SW 1271 (cell line): Measurements from ENCODE around the gene CDK15.
"Not testable (repeated sequence)": the region's sequence is repeated elsewhere in the genome, so short reads cannot be mapped to it uniquely, and the experiment has no call there.

Experiments used
- DNase-seq, 2 experiments: peaks; one replicate each; lab custom pipeline; 2025; lab: John Stamatoyannopoulos, UW

CDK15 gene

GRCh38 chr2:201790291-201790690 is 16.0 kb upstream of the CDK15 start:
- no peak for DNase-seq

DNA sequence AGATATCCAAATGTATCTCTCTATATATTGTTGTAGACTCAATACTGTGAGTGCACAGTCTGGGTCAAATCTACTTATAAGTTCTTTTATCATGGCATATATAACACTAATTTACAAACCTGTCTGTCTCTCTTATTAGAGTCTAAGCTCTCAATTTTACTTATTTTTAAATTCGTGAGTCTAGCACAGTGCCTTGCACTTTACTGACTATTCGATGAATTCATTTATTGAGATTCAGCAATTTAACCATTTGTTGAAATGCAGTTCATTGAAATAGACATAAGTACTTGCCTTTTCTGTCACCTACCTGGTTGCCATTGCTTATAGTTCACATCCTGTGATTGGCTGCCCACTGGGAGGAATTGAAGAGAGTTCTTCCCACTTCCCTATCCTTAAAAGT is 15.3 kb upstream of the CDK15 start:
- DNase-seq, result no peak

- no peak for DNase-seq
These were observed 12.7 kb upstream of the CDK15 start for GRCh38 chr2:201793631-201794030.

DNA sequence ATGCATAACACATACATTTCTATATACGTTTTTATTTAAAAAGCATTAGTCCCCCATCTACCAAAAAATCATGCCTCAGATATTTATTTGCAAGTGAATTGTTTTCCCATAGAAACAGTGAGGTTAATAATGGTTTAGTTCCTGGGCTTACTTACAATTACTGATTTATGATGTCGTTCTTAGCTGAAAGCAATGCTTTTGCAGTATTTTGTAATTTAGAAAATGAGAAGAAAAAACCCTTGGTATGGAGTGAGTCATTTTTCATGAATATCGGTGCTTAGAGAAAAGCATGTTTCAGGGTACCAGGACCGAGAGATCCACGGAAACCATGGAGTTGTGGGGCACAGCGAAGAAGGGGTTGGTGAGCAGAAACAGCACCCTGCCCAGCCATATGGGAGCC is 12.0 kb upstream of the CDK15 start:
- no peak for DNase-seq

DNA sequence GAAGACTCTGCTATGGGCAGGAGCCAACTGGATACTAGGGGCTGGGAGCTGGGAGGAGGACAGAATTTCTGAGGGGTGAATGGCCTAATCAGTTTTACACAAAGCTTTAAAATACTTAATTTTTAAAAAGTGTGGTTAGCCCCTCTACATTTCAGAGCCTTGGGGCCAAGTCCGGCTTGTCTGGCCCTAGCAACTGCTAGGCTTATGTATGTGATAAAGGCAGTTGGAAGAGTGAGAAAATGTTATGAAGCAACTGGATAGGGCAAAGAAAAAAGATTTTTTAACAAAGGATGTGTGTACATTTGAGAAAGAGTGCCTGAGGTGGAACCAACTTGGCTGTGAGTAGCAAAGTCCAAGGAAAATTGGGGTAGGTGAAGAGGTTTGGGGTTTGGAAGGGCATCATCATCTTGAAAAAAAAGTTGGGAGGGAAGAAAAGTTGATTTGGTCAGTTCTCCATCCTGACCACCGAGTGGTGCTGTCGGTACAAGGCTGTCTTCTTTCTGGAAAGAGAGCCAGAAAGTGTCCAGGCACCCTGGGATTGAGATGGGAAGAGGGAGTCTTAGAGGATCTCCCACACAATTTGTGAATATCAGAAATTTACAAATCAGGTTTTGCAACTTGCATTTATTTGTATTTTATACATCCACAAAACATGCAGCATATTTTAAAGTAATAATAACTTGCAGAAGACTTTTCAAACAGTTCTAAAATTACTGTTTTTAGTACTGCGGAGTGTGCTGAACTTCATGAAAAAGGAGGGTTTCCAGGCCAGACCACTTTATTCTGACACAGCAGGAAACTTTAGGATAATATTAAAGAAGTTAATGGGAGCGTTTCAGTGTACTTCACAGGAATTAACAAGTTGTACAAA is 10.5 kb upstream of the CDK15 start:
- peak; percentile 57 to 73 for DNase-seq

DNA sequence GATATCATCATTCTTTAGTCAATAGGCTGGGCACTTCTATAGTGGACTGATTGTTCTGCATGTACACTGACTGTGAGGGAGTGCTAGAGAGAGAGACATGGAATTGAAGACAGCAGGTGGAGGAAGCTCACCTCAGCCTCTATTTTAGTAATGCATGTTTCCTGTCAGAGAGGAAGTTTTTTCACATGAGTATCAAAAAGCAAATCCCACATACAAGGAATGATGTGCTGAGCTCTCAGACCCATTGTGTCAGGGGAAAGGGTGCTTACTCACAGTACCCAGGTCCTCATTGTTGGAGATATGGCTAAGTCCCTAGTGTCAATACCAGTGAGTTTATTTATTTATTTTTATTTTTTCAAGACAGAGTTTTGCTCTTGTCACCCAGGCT is 9.9 kb upstream of the CDK15 start:
- DNase-seq, result peak in 1 of 2 experiments; percentile 43

DNA sequence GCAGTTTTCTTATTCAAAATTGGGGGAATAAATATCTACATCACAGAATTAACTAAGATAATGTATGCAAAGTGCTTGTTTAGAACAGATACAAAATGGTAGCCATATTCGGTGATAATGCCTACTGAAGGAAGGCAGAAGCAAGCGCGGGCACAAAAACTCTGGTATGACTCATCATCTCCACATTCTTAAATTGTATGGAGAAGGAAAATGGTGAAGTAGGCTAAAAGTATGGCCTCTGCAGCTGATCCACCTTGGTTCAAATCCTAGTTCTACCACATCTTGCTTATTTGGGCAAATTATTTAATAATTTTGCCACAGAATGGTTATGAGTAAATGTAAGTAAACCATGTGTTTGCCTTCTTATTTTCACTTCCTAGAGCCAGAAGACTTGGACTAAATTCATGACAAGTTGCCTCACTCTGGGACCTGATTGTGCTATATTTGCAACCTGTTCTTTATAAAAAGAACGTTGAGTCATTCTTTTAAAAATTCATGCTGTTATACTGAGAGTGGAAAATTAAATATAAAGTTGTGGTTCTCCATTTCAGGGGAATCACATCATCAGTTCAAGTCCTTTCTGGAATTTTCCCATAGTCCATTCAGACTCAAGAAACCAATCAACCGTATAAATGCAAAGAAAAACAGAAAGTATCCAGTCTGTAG is 9.0 kb upstream of the CDK15 start:
- DNase-seq, result peak in 1 of 2 experiments; percentile 29

GRCh38 chr2:201798252-201798913 is 8.0 kb upstream of the CDK15 start:
- DNase-seq, result peak; percentile 69 to 90

DNA sequence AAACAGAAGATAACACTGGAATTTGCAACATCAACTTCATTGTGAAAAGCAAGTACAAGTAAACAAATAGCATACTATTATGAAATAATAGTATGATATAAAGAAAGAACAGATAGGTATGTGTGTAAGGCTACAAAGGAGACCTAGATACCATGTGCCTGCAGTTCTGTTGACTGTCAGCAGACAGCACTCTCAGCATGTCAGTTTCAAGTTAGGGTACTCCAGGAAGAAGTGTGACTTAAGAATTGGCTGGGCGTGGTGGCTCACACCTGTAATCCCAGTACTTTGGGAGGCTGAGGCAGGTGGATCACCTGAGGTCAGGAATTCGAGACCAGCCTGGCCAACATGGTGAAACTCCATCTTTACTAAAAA is 7.4 kb upstream of the CDK15 start:
- DNase-seq, result peak in 1 of 2 experiments; percentile 50

DNA sequence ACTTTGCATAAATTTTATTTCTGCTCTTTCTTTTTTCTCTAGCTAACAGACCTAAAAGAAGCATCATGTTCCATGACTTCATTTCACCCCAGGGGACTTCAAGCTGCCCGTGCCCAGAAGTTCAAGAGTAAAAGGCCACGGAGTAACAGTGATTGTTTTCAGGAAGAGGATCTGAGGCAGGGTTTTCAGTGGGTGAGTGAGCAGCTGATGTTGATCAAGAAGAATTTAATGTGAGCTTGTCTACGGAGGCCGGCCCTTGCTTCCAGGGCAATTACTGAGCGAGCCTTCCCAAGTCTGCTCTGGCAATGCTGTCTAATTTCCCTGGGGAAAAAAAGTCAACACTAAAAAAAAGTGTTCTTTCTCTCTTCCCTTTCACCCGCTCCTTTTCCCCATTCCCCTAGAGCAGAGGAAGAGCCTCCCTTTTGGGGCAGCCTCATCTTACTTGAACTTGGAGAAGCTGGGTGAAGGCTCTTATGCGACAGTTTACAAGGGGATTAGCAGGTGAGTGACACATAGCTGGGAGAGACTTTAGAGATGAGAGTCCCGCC is 1.2 kb downstream of the CDK15 start:
- DNase-seq, result no peak

DNA sequence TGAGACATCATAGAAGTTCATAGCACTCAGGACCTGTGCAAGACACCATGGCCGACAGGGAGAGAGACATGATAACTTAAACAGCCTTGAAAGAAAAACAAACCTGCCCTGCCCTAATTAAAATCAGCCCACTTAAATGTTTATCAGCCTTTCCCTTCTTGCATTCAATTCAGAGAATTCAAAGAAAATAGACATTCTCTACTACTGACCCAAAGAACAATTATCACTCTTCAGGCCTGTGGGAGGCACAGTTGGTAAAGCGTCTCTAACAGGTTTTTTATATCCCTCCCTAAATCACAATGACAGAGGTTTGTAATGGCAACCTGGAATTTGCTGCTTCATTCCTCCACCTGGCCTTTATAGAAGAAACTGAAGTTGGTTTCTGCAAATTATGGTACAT is 1.7 kb downstream of the CDK15 start:
- no peak for DNase-seq

GRCh38 chr2:201809633-201810032 is 3.3 kb downstream of the CDK15 start:
- DNase-seq, result no peak

- not testable (repeated sequence) for DNase-seq
These were observed 4.3 kb downstream of the CDK15 start for GRCh38 chr2:201810604-201811003.

- DNase-seq, result no peak
These were observed 7.8 kb downstream of the CDK15 start for GRCh38 chr2:201813996-201814760.

DNA sequence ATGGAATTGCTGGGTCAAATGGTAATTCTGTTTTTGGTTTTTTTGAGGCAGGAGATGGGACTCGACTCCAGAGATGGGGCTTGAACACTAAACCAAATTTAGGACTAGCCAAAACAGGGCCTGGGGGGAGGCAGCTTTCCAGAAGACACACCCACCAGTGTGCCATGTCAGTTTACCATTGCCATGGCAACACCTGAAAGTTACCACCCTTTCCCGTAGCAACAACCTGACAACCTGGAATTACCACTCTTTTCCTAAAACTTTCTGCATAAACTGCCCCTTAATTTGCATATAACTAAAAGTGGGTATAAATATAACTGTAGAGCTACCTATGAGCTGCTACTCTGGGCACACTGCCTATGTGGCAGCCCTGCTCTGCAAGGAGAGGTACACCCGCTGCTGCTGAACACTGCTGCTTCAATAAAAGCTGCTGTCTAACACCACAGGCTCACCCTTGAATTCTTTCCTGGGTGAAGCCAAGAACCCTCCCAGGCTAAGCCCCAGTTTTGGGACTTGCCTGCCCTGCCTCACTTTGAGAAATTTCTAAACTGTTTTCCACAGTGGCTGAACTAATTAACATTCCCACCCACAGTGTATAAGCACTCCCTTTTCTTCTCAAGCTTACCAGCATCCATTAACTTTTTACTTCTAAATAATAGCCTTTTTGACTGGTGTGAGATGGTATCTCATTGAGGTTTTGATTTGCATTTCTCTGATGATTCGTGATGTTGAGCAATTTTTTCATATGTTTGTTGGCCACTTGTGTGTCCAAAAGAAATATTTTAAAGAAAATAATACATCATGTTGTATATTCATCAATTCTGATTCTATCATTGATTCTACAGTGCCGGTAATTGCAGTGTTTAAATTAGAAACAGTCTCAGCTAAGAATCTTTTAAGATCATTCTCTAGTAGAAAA is 10.6 kb downstream of the CDK15 start:
- DNase-seq, result no peak

DNA sequence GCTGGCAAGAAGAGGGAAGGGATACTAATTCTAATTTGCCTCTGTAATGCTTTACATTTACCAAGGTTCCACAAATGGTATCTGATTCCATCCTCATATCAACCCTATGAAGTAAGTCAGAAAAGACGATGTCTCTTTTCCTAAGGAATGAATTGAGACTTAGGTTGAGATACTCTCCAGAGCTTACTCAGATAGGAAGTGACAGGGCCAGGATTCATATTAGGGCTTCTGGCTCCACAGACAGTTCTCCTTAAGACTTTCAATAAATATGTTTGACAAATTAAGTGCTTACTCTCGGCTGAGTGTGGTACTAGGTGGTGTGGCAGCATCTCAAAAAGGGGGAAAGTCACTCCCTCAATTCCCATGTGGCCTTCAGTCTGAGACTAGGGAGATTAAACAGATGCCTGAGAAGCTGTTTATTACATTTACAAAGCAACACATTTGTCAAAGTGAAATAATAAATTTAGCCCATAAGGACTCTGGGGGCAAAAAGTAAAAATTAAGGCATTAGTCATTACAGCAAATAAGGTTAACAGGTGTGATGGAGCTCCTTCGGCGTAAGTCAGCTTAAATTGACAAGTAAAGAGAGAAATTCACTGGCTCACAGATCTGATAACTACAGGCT is 14.2 kb downstream of the CDK15 start:
- DNase-seq, result no peak

DNA sequence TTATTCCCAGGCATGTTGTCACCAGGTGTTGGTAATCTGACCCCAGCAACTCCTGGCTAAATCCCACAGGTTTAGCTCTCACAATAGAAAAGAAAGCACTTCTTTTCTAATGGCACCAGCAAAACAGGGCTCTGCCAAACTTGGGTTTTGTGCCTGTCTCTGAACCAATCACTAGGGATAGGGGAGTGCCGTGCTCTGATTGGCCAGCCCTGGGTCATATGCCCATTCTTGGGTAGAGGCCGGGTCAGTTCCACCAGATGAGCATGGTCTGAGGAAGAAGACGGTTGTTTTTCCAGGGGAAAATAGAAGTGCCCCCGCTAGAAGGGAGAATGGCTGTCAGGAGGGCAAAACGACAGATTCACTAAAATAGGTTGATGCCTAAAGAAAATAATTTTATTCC is 14.7 kb downstream of the CDK15 start:
- DNase-seq, result no peak

DNA sequence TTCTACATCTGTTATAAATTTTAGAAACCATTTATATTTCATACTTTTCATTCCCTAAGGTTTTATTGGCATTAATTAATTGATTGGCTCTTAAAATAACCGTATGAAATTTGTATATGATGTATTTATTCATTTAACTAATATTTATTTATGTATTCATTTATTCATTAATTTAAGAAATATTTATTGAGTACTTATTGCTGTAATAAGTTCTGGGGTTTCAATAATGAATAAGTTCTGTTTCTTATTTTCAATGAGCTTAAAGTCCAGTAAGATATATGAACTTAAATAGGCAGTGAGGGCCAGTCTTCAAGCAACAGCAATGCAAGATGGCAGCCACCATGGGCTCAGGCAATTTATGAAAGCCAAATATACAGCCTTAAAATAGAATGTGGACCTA is 17.9 kb downstream of the CDK15 start:
- DNase-seq, result no peak

DNA sequence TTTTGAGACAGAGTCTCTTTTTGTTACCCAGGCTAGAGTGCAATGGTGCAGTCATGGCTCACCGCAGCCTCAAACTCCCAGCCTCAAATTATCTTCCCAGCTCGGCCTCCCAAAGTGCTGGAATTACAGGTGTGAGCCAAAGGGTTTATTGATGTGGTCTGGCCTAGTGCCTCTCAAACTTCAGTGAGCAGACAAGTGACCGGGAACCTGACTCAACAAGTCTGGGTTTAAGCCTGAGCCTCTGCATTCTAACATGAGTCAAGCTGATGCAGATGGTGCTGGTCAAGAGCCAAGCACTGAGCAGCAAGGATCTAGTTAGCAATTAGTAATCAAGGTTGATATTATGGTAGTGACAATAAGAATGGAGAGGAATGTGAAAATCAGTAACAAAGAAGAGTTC is 21.3 kb downstream of the CDK15 start:
- no peak for DNase-seq

DNA sequence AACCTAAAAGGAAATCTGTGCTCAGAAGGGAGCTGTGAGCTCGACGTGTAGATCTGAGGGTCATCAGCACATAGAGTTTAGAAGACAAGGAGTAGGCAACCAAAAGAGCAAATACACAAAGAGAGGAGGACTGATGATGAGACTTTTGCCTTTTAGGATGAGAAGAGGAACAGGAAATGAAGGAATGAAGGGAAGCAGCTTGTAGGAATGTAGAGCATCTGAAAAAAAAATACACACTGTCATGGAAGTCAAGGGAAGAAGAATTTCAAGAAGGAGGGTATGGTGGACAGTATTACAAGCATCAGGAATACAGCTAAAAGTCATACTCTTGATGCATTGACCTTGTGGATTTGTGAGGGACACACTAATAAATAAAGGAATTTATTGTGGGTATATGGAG is 21.9 kb downstream of the CDK15 start:
- no peak for DNase-seq
